ENCODE measurements around the gene ARPC5. TPM values are rescaled to one million over a fixed set of nuclear protein-coding genes. Genes with fewer than 3 reads are reported as not detected.

Gene ARPC5
- total RNA-seq, 1 experiment from 2014 or later = 104 TPM

DNA sequence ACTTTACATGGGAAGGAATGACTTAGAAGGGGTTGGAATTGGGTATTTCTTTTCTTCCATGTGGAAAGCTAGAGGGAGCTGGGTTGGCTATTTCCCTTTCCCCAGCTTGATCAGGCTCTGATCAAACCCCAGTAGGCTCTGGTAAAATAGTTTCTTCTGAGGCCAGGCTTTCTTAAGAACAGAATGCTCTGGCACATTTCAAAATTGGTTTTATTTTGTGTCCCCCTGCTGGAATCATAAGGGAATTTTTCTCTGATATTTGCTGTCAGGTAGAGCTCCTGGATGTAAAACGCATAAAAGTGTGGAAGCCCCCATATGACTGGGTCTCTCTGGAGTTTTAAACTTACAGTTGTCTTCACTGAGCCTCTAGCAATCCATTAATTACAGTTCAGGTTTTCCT, 34.6 kb upstream of the ARPC5 start:
- no peak overlapping the region for H3K27ac ChIP-seq (ENCODE audit: low read length)
- in situ Hi-C loops (cut with HindIII; ENCODE audit: low pct_unique_long_range_greater_than_20kb, low sequenced_read_pairs) = no loop called here
- DNase-seq (ENCODE audit: low read depth, low spot score) = no peak

GRCh38 chr1:183656355-183656754, 20.8 kb upstream of the ARPC5 start:
- in situ Hi-C loops (cut with HindIII; ENCODE audit: low pct_unique_long_range_greater_than_20kb, low sequenced_read_pairs) = no loop called here
- intact Hi-C loops (cut with micrococcal nuclease; ENCODE audit: unreplicated experiment) = no loop called here
- POLR2A ChIA-PET = no interaction called here
- Histone ChIP-seq H3K27ac (ENCODE audit: low read length) (no peak overlapping the region), H3K36me3 (ENCODE audit: control insufficient read depth, insufficient read depth, low read length) (no peaks in the 10 kb centered on the region), H3K4me1 (ENCODE audit: control insufficient read depth, insufficient read depth, low read length) (no peaks in the 10 kb centered on the region), H3K4me3 (ENCODE audit: low read depth in 2 of 2, low read length in 2 of 2) (no peak overlapping the region), H3K27me3 (ENCODE audit: control insufficient read depth, insufficient read depth, low read length) (no peaks in the 10 kb centered on the region), H3K9me3 (ENCODE audit: control insufficient read depth, insufficient read depth, low read depth, low read length) (no peaks in the 10 kb centered on the region)
- no TSS peak for BruUV-seq (replicated peaks)
- TF ChIP-seq, protein P1, sequence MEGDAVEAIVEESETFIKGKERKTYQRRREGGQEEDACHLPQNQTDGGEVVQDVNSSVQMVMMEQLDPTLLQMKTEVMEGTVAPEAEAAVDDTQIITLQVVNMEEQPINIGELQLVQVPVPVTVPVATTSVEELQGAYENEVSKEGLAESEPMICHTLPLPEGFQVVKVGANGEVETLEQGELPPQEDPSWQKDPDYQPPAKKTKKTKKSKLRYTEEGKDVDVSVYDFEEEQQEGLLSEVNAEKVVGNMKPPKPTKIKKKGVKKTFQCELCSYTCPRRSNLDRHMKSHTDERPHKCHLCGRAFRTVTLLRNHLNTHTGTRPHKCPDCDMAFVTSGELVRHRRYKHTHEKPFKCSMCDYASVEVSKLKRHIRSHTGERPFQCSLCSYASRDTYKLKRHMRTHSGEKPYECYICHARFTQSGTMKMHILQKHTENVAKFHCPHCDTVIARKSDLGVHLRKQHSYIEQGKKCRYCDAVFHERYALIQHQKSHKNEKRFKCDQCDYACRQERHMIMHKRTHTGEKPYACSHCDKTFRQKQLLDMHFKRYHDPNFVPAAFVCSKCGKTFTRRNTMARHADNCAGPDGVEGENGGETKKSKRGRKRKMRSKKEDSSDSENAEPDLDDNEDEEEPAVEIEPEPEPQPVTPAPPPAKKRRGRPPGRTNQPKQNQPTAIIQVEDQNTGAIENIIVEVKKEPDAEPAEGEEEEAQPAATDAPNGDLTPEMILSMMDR (IDR thresholded peaks at IDR 0.05) = no peak
- TF ChIP-seq TCF7L2 (IDR thresholded peaks at IDR 0.05; ENCODE audit: low read depth, low read length) = no peak
- no peak for TF ChIP-seq SIN3A (IDR thresholded peaks at IDR 0.05; ENCODE audit: borderline replicate concordance, insufficient read depth, low read depth, low read length)
- TF ChIP-seq POLR2AphosphoS5 (IDR thresholded peaks at IDR 0.05; ENCODE audit: low read depth, low read length) = no peak
- TF ChIP-seq, protein P2, sequence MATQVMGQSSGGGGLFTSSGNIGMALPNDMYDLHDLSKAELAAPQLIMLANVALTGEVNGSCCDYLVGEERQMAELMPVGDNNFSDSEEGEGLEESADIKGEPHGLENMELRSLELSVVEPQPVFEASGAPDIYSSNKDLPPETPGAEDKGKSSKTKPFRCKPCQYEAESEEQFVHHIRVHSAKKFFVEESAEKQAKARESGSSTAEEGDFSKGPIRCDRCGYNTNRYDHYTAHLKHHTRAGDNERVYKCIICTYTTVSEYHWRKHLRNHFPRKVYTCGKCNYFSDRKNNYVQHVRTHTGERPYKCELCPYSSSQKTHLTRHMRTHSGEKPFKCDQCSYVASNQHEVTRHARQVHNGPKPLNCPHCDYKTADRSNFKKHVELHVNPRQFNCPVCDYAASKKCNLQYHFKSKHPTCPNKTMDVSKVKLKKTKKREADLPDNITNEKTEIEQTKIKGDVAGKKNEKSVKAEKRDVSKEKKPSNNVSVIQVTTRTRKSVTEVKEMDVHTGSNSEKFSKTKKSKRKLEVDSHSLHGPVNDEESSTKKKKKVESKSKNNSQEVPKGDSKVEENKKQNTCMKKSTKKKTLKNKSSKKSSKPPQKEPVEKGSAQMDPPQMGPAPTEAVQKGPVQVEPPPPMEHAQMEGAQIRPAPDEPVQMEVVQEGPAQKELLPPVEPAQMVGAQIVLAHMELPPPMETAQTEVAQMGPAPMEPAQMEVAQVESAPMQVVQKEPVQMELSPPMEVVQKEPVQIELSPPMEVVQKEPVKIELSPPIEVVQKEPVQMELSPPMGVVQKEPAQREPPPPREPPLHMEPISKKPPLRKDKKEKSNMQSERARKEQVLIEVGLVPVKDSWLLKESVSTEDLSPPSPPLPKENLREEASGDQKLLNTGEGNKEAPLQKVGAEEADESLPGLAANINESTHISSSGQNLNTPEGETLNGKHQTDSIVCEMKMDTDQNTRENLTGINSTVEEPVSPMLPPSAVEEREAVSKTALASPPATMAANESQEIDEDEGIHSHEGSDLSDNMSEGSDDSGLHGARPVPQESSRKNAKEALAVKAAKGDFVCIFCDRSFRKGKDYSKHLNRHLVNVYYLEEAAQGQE (IDR thresholded peaks at IDR 0.05; ENCODE audit: insufficient read depth in 1 of 2, low read depth in 2 of 2, low read length in 1 of 2) = no peak
- no peak for DNase-seq (ENCODE audit: low read depth, low spot score)
- CTCF ChIA-PET = interaction anchor here (1.9 to 2.3 kb wide), 2 partner anchors 29 to 259 kb away, joined by 12 to 27 read pairs; no protein-coding TSS in a partner anchor
- no peak for ATAC-seq

More for the DNA sequence above, 34.6 kb upstream of the ARPC5 start:
- ChIA-PET POLR2A (no interaction called here), CTCF (interaction anchor here (0.6 kb wide), 1 partner anchor 15 kb away, joined by 3 read pairs; no protein-coding TSS in a partner anchor)
- Histone ChIP-seq H3K9me3 (ENCODE audit: control insufficient read depth, insufficient read depth, low read depth, low read length) (no peaks in the 10 kb centered on the region), H3K36me3 (ENCODE audit: control insufficient read depth, insufficient read depth, low read length) (no peaks in the 10 kb centered on the region), H3K27me3 (ENCODE audit: control insufficient read depth, insufficient read depth, low read length) (no peaks in the 10 kb centered on the region; the same call in 1 of the 2 replicates), H3K4me3 (ENCODE audit: low read depth in 2 of 2, low read length in 2 of 2) (no peak overlapping the region), H3K4me1 (ENCODE audit: control insufficient read depth, insufficient read depth, low read length) (no peaks in the 10 kb centered on the region)
- no TSS peak for BruUV-seq (replicated peaks)
- no peak for ATAC-seq
- intact Hi-C loops (cut with micrococcal nuclease; ENCODE audit: unreplicated experiment) = no loop called here
- TF ChIP-seq, protein P1 (IDR thresholded peaks at IDR 0.05) = 0 out of 2 replicates have a peak, but pooled peaks have one; percentile 12
- no peak for TF ChIP-seq TCF7L2 (IDR thresholded peaks at IDR 0.05; ENCODE audit: low read depth, low read length)
